Measurements from ENCODE around the gene NCDN.

- TF ChIP-seq CTCF (conservative IDR thresholded peaks at IDR 0.05; ENCODE audit: low read depth, low read length) (no peak), EZH2 (IDR thresholded peaks at IDR 0.05; ENCODE audit: borderline replicate concordance, low read depth, low read length, poor library complexity, severe bottlenecking) (no peak)
Measured at GRCh38 chr1:35570589-35571137, 13.1 kb downstream of the NCDN start.

Measured in A673 (cell line).